ENCODE measurements around the gene GALR2. TPM values are rescaled to one million over a fixed set of nuclear protein-coding genes. Genes with fewer than 3 reads are reported as not detected.

Gene GALR2
- total RNA-seq, 2 experiments from 2014 or later, result 2.2 to 3.1 TPM

Other genes with a start within 250 kb of the GALR2 start
- gene UNC13D, start 230.4 kb upstream of the GALR2 start, total RNA-seq, result 100 to 1,000 TPM; 162 to 165 TPM
- gene WBP2, start 219.4 kb upstream of the GALR2 start, total RNA-seq, result 10 to 100 TPM; 47.8 to 52.9 TPM
- gene TRIM47, start 196.2 kb upstream of the GALR2 start, total RNA-seq, result 10 to 100 TPM; 15.6 to 17.5 TPM
- gene TRIM65, start 177.8 kb upstream of the GALR2 start, total RNA-seq, result 10 to 100 TPM; 39.4 to 39.5 TPM
- gene MRPL38, start 169.9 kb upstream of the GALR2 start, total RNA-seq, result 100 to 1,000 TPM; 162 to 166 TPM
- 10 to 100 TPM; 21.9 to 23.6 TPM for gene FBF1, start 133.7 kb upstream of the GALR2 start, total RNA-seq
- 10 to 100 TPM; 28.4 to 33.7 TPM for gene ACOX1, start 95.6 kb upstream of the GALR2 start, total RNA-seq
- gene TEN1, start 95.5 kb upstream of the GALR2 start, total RNA-seq, result 10 to 100 TPM; 15.0 to 15.8 TPM
- 1 to 10 TPM; 4.1 to 5.1 TPM for gene CDK3, start 73.9 kb upstream of the GALR2 start, total RNA-seq
- gene EVPL, start 47.5 kb upstream of the GALR2 start, total RNA-seq, result under 1 TPM; 0.10 to 0.21 TPM
- gene SRP68, start 2.3 kb upstream of the GALR2 start, total RNA-seq, result 100 to 1,000 TPM; 130 to 132 TPM
- 1 to 10 TPM; 2.6 to 3.0 TPM for gene ZACN, start 4.4 kb downstream of the GALR2 start, total RNA-seq
- gene EXOC7, start 29.0 kb downstream of the GALR2 start, total RNA-seq, result 10 to 100 TPM; 84.6 to 87.0 TPM
- gene FOXJ1, start 66.5 kb downstream of the GALR2 start, total RNA-seq, result 1 to 10 TPM in 1 of 2 experiments, under 1 TPM in 1; 0.99 to 1.4 TPM
- gene RNF157, start 165.7 kb downstream of the GALR2 start, total RNA-seq, result 10 to 100 TPM; 16.0 to 21.1 TPM
- 100 to 1,000 TPM; 163 to 177 TPM for gene UBALD2, start 190.6 kb downstream of the GALR2 start, total RNA-seq
- 1 to 10 TPM; 1.7 to 2.0 TPM for gene QRICH2, start 233.5 kb downstream of the GALR2 start, total RNA-seq